Chondrocyte (in vitro differentiated cells): ENCODE results near the gene LRRC59. TPM values are rescaled to one million over a fixed set of nuclear protein-coding genes. Genes with fewer than 3 reads are reported as not detected.
A peak's percentile ranks its signal among the peaks of the same experiment; 100 is the strongest.
"Not testable (repeated sequence)": the region's sequence is repeated elsewhere in the genome, so short reads cannot be mapped to it uniquely, and the experiment has no call there.

Experiments used
- DNase-seq: peaks from one replicate; pipeline ENCODE4 v3.0.0; 2021; ENCODE audit warnings: mixed read lengths, low spot score
- H3K27ac Mint-ChIP-seq: one replicate; pipeline ENCODE4 v1.8.0; 2021; ENCODE audit warnings: mild to moderate bottlenecking, moderate library complexity, mixed read lengths; ENCODE audit not compliant: unreplicated experiment
- H3K27me3 Mint-ChIP-seq: 2 replicates; pipeline ENCODE4 v1.8.0; 2021; ENCODE audit warnings: low read depth, mixed read lengths
- H3K36me3 Mint-ChIP-seq: 2 replicates; pipeline ENCODE4 v1.8.0; 2021; ENCODE audit warnings: low read depth, mixed read lengths
- H3K4me1 Mint-ChIP-seq: 2 replicates; pipeline ENCODE4 v1.8.0; 2021; ENCODE audit warnings: low read depth, mild to moderate bottlenecking, mixed read lengths
- H3K4me3 Mint-ChIP-seq: one replicate; pipeline ENCODE4 v1.8.0; 2021; ENCODE audit warnings: mild to moderate bottlenecking, moderate library complexity, mixed read lengths; ENCODE audit not compliant: unreplicated experiment
- H3K9me3 Mint-ChIP-seq: 2 replicates; pipeline ENCODE4 v1.8.0; 2021; ENCODE audit warnings: low read depth, mixed read lengths
- total RNA-seq: library from RNA; stranded (reverse); gene quantifications from 3 replicates; pipeline ENCODE4 v1.2.1, GENCODE V29; 2021
- TF ChIP-seq, protein P1 (sequence below): fragments of 200-600 bp; sonication (generic); IDR thresholded peaks from 2 replicates; pipeline ENCODE4 v1.5.0; 2021; ENCODE audit warnings: antibody characterized with exemption, mild to moderate bottlenecking, moderate library complexity

LRRC59 gene
- total RNA-seq, 1 donor from 2014 or later, result 144 TPM

DNA sequence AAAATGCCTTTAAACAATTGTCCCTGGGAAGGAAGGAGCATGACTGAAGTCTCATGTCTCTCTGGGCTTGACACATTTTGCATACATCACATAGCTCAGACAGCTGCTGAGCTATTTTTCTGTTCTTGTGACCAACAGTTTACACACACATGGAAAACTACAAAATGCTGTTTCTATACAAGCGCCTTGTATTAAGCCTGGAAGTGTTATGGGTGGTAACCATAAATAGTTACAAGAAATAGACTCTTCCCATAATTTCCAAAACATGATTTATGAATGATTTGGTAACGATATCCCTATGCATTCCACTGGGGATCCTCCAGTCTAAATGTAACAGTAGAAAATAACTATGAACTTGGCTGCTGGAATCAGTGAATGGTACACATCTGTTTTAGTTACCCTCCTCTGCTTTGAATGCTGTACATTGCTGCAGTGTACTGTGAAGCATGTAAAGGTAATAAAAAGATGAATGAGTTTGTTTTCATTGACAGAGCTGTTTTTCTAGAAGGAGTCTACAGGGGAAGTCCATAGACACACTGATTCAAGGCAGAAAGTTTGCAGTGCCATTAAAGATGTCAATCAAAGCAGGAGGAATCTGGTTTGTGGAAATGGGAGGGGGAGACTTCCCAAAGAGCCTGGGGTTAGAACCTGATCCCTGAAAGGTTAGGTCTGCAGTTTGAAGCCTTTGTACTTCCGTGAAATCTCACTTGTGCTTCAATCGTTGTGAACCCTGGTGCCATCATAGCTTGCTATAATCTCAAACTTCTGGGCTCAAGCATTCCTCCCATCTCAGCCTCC lies 33.7 kb upstream of the LRRC59 start:
- Mint-ChIP-seq H3K9me3 (no peaks in the 10 kb centered on the region), H3K27me3 (no peaks in the 10 kb centered on the region), H3K36me3 (no peaks in the 10 kb centered on the region), H3K4me3 (no peak overlapping the region), H3K27ac (no peak overlapping the region), H3K4me1 (peaks cover 16% of the 10 kb centered on the region)
- TF ChIP-seq, protein P1, sequence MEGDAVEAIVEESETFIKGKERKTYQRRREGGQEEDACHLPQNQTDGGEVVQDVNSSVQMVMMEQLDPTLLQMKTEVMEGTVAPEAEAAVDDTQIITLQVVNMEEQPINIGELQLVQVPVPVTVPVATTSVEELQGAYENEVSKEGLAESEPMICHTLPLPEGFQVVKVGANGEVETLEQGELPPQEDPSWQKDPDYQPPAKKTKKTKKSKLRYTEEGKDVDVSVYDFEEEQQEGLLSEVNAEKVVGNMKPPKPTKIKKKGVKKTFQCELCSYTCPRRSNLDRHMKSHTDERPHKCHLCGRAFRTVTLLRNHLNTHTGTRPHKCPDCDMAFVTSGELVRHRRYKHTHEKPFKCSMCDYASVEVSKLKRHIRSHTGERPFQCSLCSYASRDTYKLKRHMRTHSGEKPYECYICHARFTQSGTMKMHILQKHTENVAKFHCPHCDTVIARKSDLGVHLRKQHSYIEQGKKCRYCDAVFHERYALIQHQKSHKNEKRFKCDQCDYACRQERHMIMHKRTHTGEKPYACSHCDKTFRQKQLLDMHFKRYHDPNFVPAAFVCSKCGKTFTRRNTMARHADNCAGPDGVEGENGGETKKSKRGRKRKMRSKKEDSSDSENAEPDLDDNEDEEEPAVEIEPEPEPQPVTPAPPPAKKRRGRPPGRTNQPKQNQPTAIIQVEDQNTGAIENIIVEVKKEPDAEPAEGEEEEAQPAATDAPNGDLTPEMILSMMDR, result no peak
- DNase-seq, result no peak

DNA sequence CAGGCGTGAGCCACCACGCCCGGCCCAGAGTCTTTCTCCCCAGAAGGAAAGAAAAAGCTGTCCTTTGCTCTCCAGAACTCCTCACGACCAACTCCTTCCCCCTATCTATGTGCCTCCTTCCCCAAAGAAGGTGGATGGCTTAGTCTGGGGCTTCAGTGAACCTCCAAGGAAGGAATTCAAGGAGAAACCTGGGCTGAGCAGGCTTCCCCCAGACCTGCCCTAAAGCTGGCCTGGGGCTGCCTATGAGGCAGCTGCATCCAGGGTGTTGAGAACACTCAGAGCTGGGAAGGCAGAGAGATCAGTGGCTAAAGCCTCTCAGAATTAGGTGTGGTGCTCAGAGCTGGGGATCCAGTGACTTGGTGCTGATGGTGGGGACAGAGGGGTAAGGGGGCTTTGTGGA lies 32.5 kb upstream of the LRRC59 start:
- peaks cover 23% of the 10 kb centered on the region for H3K4me1 Mint-ChIP-seq
- TF ChIP-seq, protein P1, result no peak

DNA sequence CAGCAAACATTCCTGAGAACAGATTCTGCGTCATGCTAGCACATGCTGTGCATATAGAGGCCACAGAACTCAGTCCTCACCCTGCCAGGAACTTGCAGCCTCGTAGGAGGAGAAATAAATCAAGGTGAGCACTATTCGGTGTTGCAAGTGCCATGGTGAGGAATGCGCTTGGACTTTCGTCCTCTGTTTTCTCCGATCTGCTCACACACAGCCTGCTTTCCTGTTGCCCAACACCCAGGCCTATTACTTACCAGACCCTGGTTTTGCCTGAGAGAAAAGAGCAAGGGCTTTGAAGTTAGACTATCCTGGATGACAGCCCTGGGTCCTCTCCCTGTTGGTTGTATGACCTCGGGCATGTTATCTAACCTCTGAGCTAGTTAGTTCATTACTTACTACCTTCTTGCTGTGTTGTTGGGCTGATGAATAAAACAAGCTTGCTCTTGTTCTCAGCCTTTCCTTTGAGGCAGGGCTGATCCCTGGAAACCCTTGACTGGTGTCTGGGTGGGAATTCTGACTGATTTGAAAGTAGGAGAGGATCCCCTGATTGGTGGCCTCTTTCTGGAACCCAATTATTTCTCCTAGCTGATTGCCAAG lies 31.6 kb upstream of the LRRC59 start:
- Mint-ChIP-seq H3K27ac (no peak overlapping the region), H3K36me3 (no peaks in the 10 kb centered on the region), H3K27me3 (no peaks in the 10 kb centered on the region), H3K4me1 (peaks cover 30% of the 10 kb centered on the region), H3K9me3 (no peaks in the 10 kb centered on the region), H3K4me3 (no peak overlapping the region)
- TF ChIP-seq, protein P1, result no peak
- no peak for DNase-seq

More for the DNA sequence above, 32.5 kb upstream of the LRRC59 start:
- Mint-ChIP-seq H3K9me3 (no peaks in the 10 kb centered on the region), H3K27ac (no peak overlapping the region), H3K27me3 (no peaks in the 10 kb centered on the region), H3K4me3 (no peak overlapping the region), H3K36me3 (no peaks in the 10 kb centered on the region)
- no peak for DNase-seq

DNA sequence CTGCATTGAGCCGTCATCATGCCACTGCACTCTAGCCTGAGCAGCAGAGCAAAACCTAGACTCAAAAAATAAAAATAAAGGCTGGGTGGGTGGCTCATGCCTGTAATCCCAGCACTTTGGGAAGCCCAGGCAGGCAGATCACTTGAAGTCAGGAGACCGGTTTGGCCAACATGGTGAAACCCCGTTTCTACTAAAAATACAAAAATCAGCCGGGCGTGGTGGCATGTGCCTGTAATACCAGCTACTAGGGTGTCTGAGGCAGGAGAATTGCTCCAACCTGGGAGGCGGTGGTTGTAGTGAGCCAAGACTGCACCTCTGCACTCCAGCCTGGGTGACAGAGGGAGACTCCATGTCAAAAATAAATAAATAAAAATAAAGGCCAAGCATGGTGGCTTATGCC lies 30.8 kb upstream of the LRRC59 start:
- peaks cover 34% of the 10 kb centered on the region for H3K4me1 Mint-ChIP-seq
- DNase-seq, H3K9me3 Mint-ChIP-seq, H3K4me3 Mint-ChIP-seq, H3K36me3 Mint-ChIP-seq, H3K27ac Mint-ChIP-seq, H3K27me3 Mint-ChIP-seq: not testable (repeated sequence)

DNA sequence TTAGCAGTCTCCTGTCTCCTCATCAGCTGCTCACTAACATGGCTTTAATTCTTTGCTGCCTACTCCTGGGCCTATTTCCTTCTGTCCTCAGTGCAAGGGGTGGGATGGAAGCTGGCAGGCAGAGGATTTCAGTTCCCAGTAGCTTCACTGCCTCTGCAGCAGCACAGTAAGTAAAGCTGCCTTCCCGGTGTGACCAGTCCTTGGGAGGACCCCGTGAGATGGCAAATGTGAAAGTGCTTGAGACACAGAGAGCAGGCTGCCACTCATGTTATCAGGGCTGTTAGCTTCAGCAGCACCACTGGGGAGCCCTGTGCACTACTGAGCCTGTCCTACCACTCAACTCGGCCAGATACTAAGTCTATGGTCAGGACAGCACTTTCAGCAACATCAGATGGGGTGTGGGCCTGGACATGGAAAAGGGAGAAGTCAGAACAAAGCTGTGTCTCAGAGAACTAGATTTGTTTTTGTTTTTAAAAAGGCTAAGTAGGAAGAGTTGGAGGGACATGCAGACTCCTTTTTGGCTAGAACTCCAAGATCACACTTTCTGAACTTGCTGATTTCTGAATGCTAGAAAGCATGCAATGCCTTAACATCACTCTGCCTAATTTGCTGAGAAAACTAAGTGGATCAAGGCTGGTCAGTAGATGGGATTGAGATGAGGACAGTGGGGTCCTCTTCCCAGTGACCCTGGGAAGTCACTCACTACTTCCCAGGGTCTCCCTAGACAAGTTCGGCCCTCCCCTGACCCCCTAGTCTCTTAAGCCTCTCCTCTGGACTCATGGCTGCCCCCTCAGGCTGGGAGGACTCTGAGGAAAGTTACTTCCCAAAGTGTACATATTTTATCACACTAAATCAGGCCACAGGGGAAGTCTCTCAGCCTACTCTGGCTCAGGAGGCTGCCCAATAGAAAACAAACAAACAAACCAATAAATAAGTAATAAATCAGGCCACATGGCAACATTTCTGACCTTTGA lies 29.8 kb upstream of the LRRC59 start:
- no peak for DNase-seq
- TF ChIP-seq, protein P1, result peak; percentile 67
- peak overlapping the region; percentile 80 for H3K27ac Mint-ChIP-seq
- no peaks in the 10 kb centered on the region for H3K36me3 Mint-ChIP-seq
- no peaks in the 10 kb centered on the region for H3K27me3 Mint-ChIP-seq
- H3K9me3 Mint-ChIP-seq, result no peaks in the 10 kb centered on the region
- peaks cover 34% of the 10 kb centered on the region for H3K4me1 Mint-ChIP-seq
- H3K4me3 Mint-ChIP-seq, result peak overlapping the region; percentile 68
